Rectal smooth muscle tissue (tissue), 1 donor: ENCODE results near the gene FOXP3.
A peak's percentile ranks its signal among the peaks of the same experiment; 100 is the strongest.
"Not testable (repeated sequence)": the region's sequence is repeated elsewhere in the genome, so short reads cannot be mapped to it uniquely, and the experiment has no call there.

Experiments
- H3K27ac ChIP-seq: one replicate; pipeline ENCODE4 v1.7.0; 2013; ENCODE audit warnings: low read depth, low read length, inconsistent platforms
- H3K27me3 ChIP-seq: one replicate; pipeline ENCODE4 v1.7.0; 2013; ENCODE audit warnings: low read length; ENCODE audit not compliant: control insufficient read depth, insufficient read depth
- H3K36me3 ChIP-seq: one replicate; pipeline ENCODE4 v1.7.0; 2013; ENCODE audit warnings: low read length; ENCODE audit not compliant: control insufficient read depth, insufficient read depth
- H3K4me1 ChIP-seq: one replicate; pipeline ENCODE4 v1.7.0; 2013; ENCODE audit warnings: low read length; ENCODE audit not compliant: control insufficient read depth, insufficient read depth
- H3K4me3 ChIP-seq: one replicate; pipeline ENCODE4 v1.7.0; 2013; ENCODE audit warnings: low read length
- H3K9ac ChIP-seq: one replicate; pipeline ENCODE4 v1.7.0; 2013; ENCODE audit warnings: low read length

FOXP3 gene

GRCh38 chrX:49264460-49264859, at the start of gene FOXP3:
FOXP3 (minus strand) TSS chrX:49264710; CDS start chrX:49258505, 6,205 bp downstream.
- Histone ChIP-seq H3K4me1 (no peaks in the 10 kb centered on the region), H3K27me3 (no peaks in the 10 kb centered on the region), H3K9ac (no peak within 1 kb of the TSS), H3K27ac (no peak within 1 kb of the TSS), H3K36me3 (no peaks in the 10 kb centered on the region), H3K4me3 (no peak within 1 kb of the TSS)

DNA sequence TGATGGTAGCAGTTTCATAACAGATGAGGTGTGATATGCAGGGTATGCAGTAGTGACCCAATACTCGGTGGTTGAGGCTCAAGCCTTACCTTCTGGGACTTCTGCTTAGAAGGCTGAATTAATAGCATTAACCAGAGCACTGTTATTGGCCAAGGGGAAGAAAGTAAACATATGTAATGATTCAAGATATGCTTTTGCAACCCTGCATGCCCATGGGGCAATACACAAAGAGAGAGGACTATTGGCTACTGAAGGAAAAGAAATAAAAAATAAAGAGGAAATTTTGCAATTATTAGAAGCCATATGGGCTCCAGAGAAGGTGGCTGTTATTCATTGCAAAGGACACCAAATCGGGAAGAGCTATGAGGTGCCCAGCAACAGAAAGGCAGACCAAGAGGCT, 47.7 kb upstream of the FOXP3 start:
- Histone ChIP-seq H3K27me3 (no peaks in the 10 kb centered on the region), H3K36me3 (no peaks in the 10 kb centered on the region), H3K4me1 (no peaks in the 10 kb centered on the region), H3K9ac (no peak overlapping the region), H3K4me3 (no peak overlapping the region), H3K27ac (no peak overlapping the region)

- no peaks in the 10 kb centered on the region for H3K27me3 ChIP-seq
- H3K4me3 ChIP-seq = no peak overlapping the region
- no peak overlapping the region for H3K9ac ChIP-seq
- H3K36me3 ChIP-seq = no peaks in the 10 kb centered on the region
- H3K4me1 ChIP-seq = no peaks in the 10 kb centered on the region
- H3K27ac ChIP-seq = no peak overlapping the region
Observed at GRCh38 chrX:49310371-49310770, 45.9 kb upstream of the FOXP3 start.

DNA sequence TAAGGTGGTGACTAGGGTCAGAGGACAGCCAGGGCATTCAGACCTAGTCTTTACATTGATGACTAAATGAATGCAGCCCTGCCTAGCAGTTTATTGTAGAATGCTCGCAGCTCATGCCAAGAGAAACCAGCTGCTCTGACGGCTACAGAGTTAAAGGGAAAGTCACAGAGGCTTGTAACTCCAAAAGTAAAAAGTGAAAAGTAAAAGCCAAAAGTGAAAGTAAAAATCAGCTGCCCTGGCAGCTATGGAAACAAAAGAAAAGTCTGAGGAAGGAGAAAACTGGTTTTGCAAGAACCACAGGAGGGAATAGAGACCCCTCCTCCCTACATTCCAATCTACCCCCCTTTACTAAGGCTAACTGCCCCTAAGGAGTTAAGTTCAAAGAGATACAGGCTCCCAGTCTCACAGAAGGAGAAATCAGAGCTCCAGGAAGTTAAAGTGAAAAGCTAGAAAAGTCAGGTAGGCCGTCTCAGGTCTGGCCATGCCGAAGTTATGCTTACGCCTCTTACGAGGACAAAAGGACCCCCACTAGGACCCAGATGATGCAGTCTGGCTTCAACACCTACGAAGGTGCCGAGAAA, 45.0 kb upstream of the FOXP3 start:
- H3K27me3 ChIP-seq = no peaks in the 10 kb centered on the region
- peak overlapping the region; percentile 55 for H3K4me3 ChIP-seq
- no peaks in the 10 kb centered on the region for H3K4me1 ChIP-seq
- H3K36me3 ChIP-seq = no peaks in the 10 kb centered on the region
- peak overlapping the region; percentile 50 for H3K27ac ChIP-seq
- H3K9ac ChIP-seq = no peak overlapping the region

GRCh38 chrX:49308604-49309269, 44.2 kb upstream of the FOXP3 start:
- Histone ChIP-seq H3K27ac (peak overlapping the region; percentile 50), H3K36me3 (no peaks in the 10 kb centered on the region), H3K27me3 (no peaks in the 10 kb centered on the region), H3K4me3 (peak overlapping the region; percentile 55), H3K4me1 (no peaks in the 10 kb centered on the region), H3K9ac (no peak overlapping the region)

GRCh38 chrX:49307775-49308174, 43.3 kb upstream of the FOXP3 start:
- not testable (repeated sequence) for H3K9ac ChIP-seq, H3K4me3 ChIP-seq, H3K27me3 ChIP-seq, H3K27ac ChIP-seq, H3K36me3 ChIP-seq, H3K4me1 ChIP-seq

GRCh38 chrX:49303346-49303745, 38.8 kb upstream of the FOXP3 start, which contains the start of gene GAGE10:
GAGE10 (plus strand) TSS chrX:49303646; CDS start chrX:49304860, 1,214 bp downstream.
- H3K9ac ChIP-seq = no peak within 1 kb of the TSS
- no peak within 1 kb of the TSS for H3K4me3 ChIP-seq
- no peaks in the 10 kb centered on the region for H3K27me3 ChIP-seq
- H3K27ac ChIP-seq = no peak within 1 kb of the TSS
- H3K4me1 ChIP-seq = no peaks in the 10 kb centered on the region
- no peaks in the 10 kb centered on the region for H3K36me3 ChIP-seq

GRCh38 chrX:49300703-49301102, 36.2 kb upstream of the FOXP3 start:
- no peak overlapping the region for H3K27ac ChIP-seq
- H3K9ac ChIP-seq = no peak overlapping the region
- no peak overlapping the region for H3K4me3 ChIP-seq
- H3K27me3 ChIP-seq = no peaks in the 10 kb centered on the region
- no peaks in the 10 kb centered on the region for H3K36me3 ChIP-seq
- H3K4me1 ChIP-seq = no peaks in the 10 kb centered on the region

DNA sequence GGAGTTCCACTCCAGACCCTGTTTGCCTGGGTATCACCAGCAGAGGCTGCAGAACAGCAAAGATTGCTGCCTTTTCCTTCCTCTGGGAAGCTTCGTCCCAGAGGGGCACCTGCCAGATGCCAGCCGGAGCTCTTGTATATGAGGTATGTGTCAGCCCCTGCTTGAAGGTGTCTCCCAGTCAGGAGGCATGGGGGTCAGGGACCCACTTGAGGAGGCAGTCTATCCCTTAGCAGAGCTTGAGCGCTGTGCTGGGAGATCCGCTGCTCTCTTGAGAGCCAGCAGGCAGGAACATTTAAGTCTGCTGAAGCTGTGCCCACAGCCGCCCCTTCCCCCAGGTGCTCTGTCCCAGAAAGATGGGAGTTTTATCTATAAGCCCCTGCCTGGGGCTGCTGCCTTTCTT, 34.8 kb upstream of the FOXP3 start:
- not testable (repeated sequence) for H3K4me1 ChIP-seq, H3K4me3 ChIP-seq, H3K9ac ChIP-seq, H3K27ac ChIP-seq, H3K27me3 ChIP-seq, H3K36me3 ChIP-seq

DNA sequence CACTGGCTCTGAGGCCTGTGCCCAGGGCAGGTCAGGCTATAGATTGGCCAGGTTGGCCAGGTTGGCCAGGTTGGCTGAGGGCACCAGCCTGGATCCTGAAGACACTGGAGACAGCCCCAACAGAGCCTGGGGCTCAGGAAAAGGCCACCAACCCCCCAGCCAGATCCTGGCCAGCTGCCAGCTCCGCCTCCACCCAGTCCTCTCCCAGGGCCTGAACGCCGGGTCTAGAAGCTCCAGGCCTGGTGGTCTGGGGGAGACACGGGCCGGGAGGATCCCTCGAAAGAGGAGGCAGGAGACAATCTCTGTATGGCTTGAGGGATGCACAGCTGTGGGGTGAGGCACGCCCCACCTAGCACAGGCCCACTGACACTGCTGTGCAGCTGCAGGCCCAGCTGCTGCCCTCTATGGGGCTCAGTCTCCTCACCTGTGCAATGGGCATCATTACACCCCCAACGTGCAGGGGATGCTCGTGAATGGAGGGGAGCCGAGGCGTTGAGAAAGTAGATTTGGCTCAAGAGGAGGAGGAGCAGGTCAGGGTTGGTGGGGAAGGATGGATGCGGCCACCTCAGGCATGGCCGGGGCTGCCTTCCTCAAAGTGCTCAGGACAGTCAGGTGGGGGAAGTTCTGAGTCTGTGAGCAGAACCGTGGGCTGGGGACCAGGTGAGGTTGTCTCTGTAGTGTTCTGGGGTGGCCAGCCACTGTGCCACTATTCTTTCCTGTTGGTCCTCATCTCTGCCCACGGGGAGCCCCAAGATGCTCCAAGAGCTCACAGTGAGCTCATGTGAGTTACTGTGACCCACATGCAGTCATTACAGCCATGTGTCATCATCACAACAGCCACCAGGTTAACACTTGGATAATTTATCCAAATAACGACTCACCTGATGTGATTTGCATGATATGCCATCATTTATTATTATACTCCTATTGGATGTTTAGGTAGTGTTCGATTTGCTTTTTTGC, 28.2 kb upstream of the FOXP3 start:
- Histone ChIP-seq H3K4me1 (no peaks in the 10 kb centered on the region), H3K27ac (no peak overlapping the region), H3K9ac (no peak overlapping the region), H3K36me3 (no peaks in the 10 kb centered on the region), H3K27me3 (no peaks in the 10 kb centered on the region), H3K4me3 (no peak overlapping the region)

DNA sequence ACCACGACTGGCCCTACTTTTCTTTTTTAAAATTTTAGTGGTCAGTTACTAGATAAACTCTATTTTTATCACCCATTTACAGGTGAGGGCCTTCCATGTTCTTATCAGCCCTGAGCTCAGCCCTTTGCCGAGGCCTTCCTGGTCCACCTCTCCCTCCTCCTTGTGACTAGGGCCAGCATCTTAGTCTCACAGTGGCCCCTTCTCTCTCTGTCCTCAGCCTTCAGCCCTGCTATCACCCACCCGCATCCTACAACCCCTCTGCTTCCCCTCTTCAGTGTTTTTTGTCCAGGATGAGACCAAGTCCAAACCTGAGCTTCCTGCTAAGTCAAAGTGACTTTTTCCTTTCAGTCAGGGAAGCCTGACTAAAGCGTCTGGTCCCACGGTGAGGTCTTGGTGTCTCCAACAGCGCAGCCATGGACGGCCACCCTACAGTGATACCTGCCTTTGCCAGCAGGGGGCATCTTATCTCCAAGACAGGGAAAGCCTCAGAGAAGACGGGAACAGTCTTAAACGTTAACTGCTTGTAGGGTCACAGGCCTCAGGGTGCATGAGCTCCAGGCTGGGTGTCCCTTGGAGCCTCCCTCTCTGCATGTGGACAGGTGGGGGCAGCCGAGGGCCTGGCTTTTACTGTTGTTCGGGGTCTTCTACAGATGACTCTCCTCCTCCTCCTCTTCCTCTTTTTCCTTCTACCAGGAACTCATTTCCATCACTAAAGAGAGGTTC, 27.3 kb upstream of the FOXP3 start:
- H3K9ac ChIP-seq = no peak overlapping the region
- H3K27me3 ChIP-seq = no peaks in the 10 kb centered on the region
- H3K36me3 ChIP-seq = no peaks in the 10 kb centered on the region
- H3K4me3 ChIP-seq = no peak overlapping the region
- no peaks in the 10 kb centered on the region for H3K4me1 ChIP-seq
- H3K27ac ChIP-seq = no peak overlapping the region

- Histone ChIP-seq H3K9ac (no peak overlapping the region), H3K4me3 (no peak overlapping the region), H3K4me1 (no peaks in the 10 kb centered on the region), H3K27me3 (no peaks in the 10 kb centered on the region), H3K36me3 (no peaks in the 10 kb centered on the region), H3K27ac (no peak overlapping the region)
Observed at GRCh38 chrX:49290215-49290614, 25.7 kb upstream of the FOXP3 start.
